Measurements from ENCODE around the gene MSRB3. TPM values are rescaled to one million over a fixed set of nuclear protein-coding genes. Genes with fewer than 3 reads are reported as not detected.

MSRB3 gene
- total RNA-seq, 4 donors from 2014 or later: 29.1 to 61.5 (median 50.4) TPM

- no peak for TF ChIP-seq CTCF (IDR thresholded peaks at IDR 0.05; ENCODE audit: low read depth)
These were observed 13.8 kb downstream of the MSRB3 start for GRCh38 chr12:65292241-65292640.

- TF ChIP-seq CTCF (IDR thresholded peaks at IDR 0.05; ENCODE audit: low read depth): no peak
These were observed 15.3 kb downstream of the MSRB3 start for GRCh38 chr12:65293735-65294134.

DNA sequence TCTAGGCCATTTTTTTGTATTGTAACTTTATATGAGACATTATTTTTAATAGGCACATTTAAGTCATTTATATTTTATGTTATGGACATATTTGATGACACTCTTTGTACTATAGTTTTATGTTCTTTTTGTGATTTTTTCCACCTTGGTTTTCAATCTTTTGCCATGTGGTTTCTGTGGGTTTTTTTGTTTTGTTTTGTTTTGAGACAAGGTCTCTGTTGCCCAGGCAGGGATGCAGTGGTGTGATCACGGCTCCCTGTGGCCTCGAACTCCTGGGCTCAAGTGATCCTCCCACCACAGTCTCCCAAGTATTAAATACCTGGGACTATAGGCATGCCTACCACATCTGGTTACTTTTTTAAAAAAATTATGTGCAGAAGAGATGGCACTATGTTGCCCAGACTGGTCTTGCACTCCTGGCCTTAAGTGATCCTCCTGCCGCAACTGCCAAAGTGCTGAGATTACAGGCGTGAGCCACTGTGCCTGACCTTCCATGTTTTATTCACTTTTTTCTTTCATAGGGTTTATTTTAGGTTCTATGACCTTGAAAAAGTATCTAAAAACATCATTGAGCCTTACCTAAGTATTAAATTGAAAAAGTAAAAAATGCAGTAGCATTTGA is 16.3 kb downstream of the MSRB3 start:
- TF ChIP-seq CTCF (IDR thresholded peaks at IDR 0.05; ENCODE audit: low read depth): no peak

GRCh38 chr12:65296508-65297265 is 18.2 kb downstream of the MSRB3 start:
- TF ChIP-seq CTCF (IDR thresholded peaks at IDR 0.05; ENCODE audit: low read depth): no peak

DNA sequence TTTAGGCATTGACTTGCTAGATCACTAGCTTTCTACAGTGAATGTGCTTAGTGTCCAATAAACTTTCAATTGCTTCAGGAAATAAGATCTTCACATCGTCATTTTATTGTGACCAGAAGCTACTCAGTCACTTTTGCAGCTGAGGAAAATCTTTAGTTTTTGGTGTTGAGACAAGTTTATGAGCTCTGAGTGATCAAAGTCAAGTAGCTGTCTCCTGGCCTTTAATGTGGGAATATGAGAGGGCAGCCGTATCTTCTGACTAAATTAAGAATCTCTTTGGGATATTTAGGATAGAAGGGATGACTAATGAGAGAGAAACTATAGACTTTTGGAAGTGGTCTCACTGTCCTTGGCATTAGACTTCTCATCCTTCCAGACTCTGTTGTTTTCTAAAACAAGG is 21.6 kb downstream of the MSRB3 start:
- no peak for TF ChIP-seq CTCF (IDR thresholded peaks at IDR 0.05; ENCODE audit: low read depth)

- no peak for TF ChIP-seq CTCF (IDR thresholded peaks at IDR 0.05; ENCODE audit: low read depth)
These were observed 22.3 kb downstream of the MSRB3 start for GRCh38 chr12:65300679-65301349.

GRCh38 chr12:65302891-65303290 is 24.4 kb downstream of the MSRB3 start:
- no peak for TF ChIP-seq CTCF (IDR thresholded peaks at IDR 0.05; ENCODE audit: low read depth)
